ENCODE results near the gene SMAD9. TPM values are rescaled to one million over a fixed set of nuclear protein-coding genes. Genes with fewer than 3 reads are reported as not detected.

SMAD9 gene
- total RNA-seq, 1 donor from 2014 or later, result 0.26 TPM

- peak; percentile 27 for TF ChIP-seq CTCF (IDR thresholded peaks at IDR 0.05; ENCODE audit: unreplicated experiment)
- H3K4me1 Mint-ChIP-seq (ENCODE audit: unreplicated experiment), result no peaks in the 10 kb centered on the region
- H3K36me3 Mint-ChIP-seq (ENCODE audit: low read depth, unreplicated experiment), result no peaks in the 10 kb centered on the region
- H3K9me3 Mint-ChIP-seq (ENCODE audit: unreplicated experiment), result peaks cover 3% of the 10 kb centered on the region
- H3K27me3 Mint-ChIP-seq (ENCODE audit: unreplicated experiment), result no peaks in the 10 kb centered on the region
- no peak for DNase-seq (ENCODE audit: low spot score)
- no peak overlapping the region for H3K4me3 Mint-ChIP-seq (ENCODE audit: unreplicated experiment)
- H3K27ac Mint-ChIP-seq (ENCODE audit: unreplicated experiment), result no peak overlapping the region
Measured at GRCh38 chr13:36848199-36848982, 71.6 kb downstream of the SMAD9 start.

- no peak overlapping the region for H3K4me3 Mint-ChIP-seq (ENCODE audit: unreplicated experiment)
- peaks cover 3% of the 10 kb centered on the region for H3K9me3 Mint-ChIP-seq (ENCODE audit: unreplicated experiment)
- no peak for TF ChIP-seq CTCF (IDR thresholded peaks at IDR 0.05; ENCODE audit: unreplicated experiment)
- no peak overlapping the region for H3K27ac Mint-ChIP-seq (ENCODE audit: unreplicated experiment)
- H3K36me3 Mint-ChIP-seq (ENCODE audit: low read depth, unreplicated experiment), result no peaks in the 10 kb centered on the region
- H3K4me1 Mint-ChIP-seq (ENCODE audit: unreplicated experiment), result no peaks in the 10 kb centered on the region
- no peaks in the 10 kb centered on the region for H3K27me3 Mint-ChIP-seq (ENCODE audit: unreplicated experiment)
- no peak for DNase-seq (ENCODE audit: low spot score)
Measured at GRCh38 chr13:36847606-36848005, 72.4 kb downstream of the SMAD9 start.

- Mint-ChIP-seq H3K36me3 (ENCODE audit: low read depth, unreplicated experiment) (no peaks in the 10 kb centered on the region), H3K9me3 (ENCODE audit: unreplicated experiment) (no peaks in the 10 kb centered on the region), H3K4me3 (ENCODE audit: unreplicated experiment) (no peak overlapping the region), H3K4me1 (ENCODE audit: unreplicated experiment) (no peaks in the 10 kb centered on the region), H3K27me3 (ENCODE audit: unreplicated experiment) (peaks cover 1% of the 10 kb centered on the region), H3K27ac (ENCODE audit: unreplicated experiment) (no peak overlapping the region)
- TF ChIP-seq CTCF (IDR thresholded peaks at IDR 0.05; ENCODE audit: unreplicated experiment), result no peak
- no peak for DNase-seq (ENCODE audit: low spot score)
Measured at GRCh38 chr13:36841391-36841790, 78.6 kb downstream of the SMAD9 start.

- H3K36me3 Mint-ChIP-seq (ENCODE audit: low read depth, unreplicated experiment), result no peaks in the 10 kb centered on the region
- H3K27ac Mint-ChIP-seq (ENCODE audit: unreplicated experiment), result no peak overlapping the region
- peaks cover 1% of the 10 kb centered on the region for H3K27me3 Mint-ChIP-seq (ENCODE audit: unreplicated experiment)
Measured at GRCh38 chr13:36840718-36841250, 79.3 kb downstream of the SMAD9 start.

More at GRCh38 chr13:36840718-36841250, 79.3 kb downstream of the SMAD9 start:
- Mint-ChIP-seq H3K9me3 (ENCODE audit: unreplicated experiment) (no peaks in the 10 kb centered on the region), H3K4me1 (ENCODE audit: unreplicated experiment) (no peaks in the 10 kb centered on the region), H3K4me3 (ENCODE audit: unreplicated experiment) (no peak overlapping the region)
- DNase-seq (ENCODE audit: low spot score), result no peak
- TF ChIP-seq CTCF (IDR thresholded peaks at IDR 0.05; ENCODE audit: unreplicated experiment), result no peak

Measured in endothelial cell (in vitro differentiated cells).